ENCODE data around the gene CAMTA1. TPM values are rescaled to one million over a fixed set of nuclear protein-coding genes. Genes with fewer than 3 reads are reported as not detected.

CAMTA1 gene
- total RNA-seq, 1 donor from 2014 or later: 63.8 TPM

DNA sequence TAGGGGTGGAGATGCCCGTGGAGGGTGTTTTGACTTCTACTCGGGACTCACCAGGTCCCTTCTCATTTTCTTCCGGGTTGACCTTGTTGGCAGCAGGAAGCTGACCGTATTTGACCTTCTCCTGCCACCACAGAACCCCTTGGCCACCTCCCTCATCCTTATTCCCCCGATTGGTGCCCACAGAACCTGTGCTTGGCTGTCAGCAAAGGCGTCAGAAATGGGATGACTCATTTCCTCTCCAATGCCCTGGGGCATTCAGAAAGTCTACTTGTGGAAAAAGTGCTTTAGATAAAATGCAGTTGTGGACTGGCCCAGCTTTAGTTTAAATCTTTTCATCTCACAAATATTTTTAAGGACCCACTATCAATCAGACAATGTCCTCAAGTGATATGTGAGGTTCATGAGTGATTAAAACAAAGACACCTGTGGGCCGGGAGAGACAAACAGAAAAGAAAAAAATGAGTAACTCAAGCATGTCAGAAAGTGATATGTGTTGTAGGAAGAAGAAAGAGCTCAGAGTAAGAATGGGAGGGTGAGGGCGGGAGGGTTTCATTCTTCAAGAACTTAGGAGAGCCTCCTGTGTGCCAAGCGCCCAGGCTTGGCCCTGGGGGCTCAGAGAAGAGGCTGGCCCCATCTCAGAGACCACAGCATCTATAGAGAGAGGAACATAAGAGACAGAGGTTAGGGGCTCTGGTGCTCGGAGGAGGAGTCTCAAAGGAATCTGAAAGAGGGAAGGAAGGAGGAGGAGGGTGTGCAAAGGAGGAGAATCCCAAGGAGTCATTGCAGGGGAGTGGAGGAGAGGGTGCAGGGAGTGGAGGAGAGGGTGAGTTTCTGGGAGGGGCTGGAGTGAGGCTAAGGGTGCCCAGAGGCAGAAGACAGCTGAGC, 764.3 kb downstream of the CAMTA1 start:
- DNase-seq (ENCODE audit: low spot score): no peak
- TF ChIP-seq, protein P1, sequence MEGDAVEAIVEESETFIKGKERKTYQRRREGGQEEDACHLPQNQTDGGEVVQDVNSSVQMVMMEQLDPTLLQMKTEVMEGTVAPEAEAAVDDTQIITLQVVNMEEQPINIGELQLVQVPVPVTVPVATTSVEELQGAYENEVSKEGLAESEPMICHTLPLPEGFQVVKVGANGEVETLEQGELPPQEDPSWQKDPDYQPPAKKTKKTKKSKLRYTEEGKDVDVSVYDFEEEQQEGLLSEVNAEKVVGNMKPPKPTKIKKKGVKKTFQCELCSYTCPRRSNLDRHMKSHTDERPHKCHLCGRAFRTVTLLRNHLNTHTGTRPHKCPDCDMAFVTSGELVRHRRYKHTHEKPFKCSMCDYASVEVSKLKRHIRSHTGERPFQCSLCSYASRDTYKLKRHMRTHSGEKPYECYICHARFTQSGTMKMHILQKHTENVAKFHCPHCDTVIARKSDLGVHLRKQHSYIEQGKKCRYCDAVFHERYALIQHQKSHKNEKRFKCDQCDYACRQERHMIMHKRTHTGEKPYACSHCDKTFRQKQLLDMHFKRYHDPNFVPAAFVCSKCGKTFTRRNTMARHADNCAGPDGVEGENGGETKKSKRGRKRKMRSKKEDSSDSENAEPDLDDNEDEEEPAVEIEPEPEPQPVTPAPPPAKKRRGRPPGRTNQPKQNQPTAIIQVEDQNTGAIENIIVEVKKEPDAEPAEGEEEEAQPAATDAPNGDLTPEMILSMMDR (IDR thresholded peaks at IDR 0.05): no peak
- peaks cover 3% of the 10 kb centered on the region for H3K27me3 Mint-ChIP-seq (ENCODE audit: low read depth)
- peak overlapping the region; percentile 91 for H3K27ac Mint-ChIP-seq (ENCODE audit: unreplicated experiment)
- peaks cover 7% of the 10 kb centered on the region for H3K9me3 Mint-ChIP-seq (ENCODE audit: low read depth)
- peaks cover 1% of the 10 kb centered on the region for H3K36me3 Mint-ChIP-seq (ENCODE audit: low read depth)
- peak overlapping the region; percentile 27 for H3K4me3 Mint-ChIP-seq (ENCODE audit: unreplicated experiment)
- peaks cover 40% of the 10 kb centered on the region for H3K4me1 Mint-ChIP-seq (ENCODE audit: low read depth)

DNA sequence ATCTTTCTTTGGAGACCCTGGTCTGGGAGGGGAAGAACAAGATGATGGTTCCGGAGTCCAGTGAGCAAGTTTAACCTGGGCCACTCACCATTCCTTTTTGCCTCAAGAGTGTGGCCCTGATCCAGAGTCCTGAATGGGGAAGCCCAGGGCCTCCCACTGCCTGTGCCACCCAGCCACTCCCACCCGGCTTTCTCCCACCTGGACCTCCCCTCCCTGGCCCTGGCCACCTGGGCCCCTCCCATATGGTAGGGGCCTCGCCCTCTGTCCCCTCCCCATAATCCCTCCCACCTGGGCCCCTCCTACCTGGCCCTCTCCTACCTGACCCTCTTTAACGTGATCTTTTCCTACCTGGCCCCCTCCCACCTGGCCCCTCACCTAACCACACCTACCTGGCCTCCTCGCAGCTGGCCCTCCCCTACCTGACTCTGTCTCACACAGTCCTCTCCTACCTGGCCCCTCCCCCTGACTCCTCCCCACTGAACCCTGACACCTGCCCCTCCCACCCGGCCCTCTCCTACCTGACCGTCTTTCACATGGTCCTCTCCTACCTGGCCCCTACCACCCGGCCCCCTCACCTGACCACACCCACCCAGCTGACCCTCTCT, 765.1 kb downstream of the CAMTA1 start:
- Mint-ChIP-seq H3K4me1 (ENCODE audit: low read depth) (peaks cover 40% of the 10 kb centered on the region), H3K27me3 (ENCODE audit: low read depth) (peaks cover 3% of the 10 kb centered on the region), H3K36me3 (ENCODE audit: low read depth) (peaks cover 1% of the 10 kb centered on the region), H3K4me3 (ENCODE audit: unreplicated experiment) (no peak overlapping the region), H3K27ac (ENCODE audit: unreplicated experiment) (peak overlapping the region; percentile 91), H3K9me3 (ENCODE audit: low read depth) (peaks cover 9% of the 10 kb centered on the region)
- peak; percentile 81 for DNase-seq (ENCODE audit: low spot score)
- TF ChIP-seq, protein P1 (IDR thresholded peaks at IDR 0.05): no peak

DNA sequence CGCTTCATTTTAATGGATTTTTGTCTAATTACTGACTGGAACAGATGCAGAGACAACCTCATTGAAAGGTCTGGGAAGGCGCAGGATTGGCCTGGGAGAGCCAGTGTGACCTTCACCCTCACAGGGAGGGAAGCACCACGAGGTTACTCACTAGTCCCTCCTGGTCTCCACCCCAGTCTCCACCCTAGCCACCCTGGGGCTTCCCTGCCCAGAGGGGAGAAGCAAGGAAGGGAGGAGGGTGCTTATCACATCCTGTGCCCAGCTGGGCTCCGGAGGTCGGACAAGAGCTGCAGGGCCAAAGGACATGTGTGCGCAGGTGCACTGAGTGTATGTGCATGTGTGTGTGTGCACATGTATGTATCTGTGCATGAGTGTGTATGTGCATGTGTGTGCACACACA, 765.7 kb downstream of the CAMTA1 start:
- Mint-ChIP-seq H3K27me3 (ENCODE audit: low read depth) (peaks cover 3% of the 10 kb centered on the region), H3K36me3 (ENCODE audit: low read depth) (peaks cover 1% of the 10 kb centered on the region), H3K27ac (ENCODE audit: unreplicated experiment) (peak overlapping the region; percentile 59), H3K4me3 (ENCODE audit: unreplicated experiment) (no peak overlapping the region), H3K4me1 (ENCODE audit: low read depth) (peaks cover 40% of the 10 kb centered on the region), H3K9me3 (ENCODE audit: low read depth) (peaks cover 9% of the 10 kb centered on the region)
- TF ChIP-seq, protein P1 (IDR thresholded peaks at IDR 0.05): no peak
- DNase-seq (ENCODE audit: low spot score): peak; percentile 62

DNA sequence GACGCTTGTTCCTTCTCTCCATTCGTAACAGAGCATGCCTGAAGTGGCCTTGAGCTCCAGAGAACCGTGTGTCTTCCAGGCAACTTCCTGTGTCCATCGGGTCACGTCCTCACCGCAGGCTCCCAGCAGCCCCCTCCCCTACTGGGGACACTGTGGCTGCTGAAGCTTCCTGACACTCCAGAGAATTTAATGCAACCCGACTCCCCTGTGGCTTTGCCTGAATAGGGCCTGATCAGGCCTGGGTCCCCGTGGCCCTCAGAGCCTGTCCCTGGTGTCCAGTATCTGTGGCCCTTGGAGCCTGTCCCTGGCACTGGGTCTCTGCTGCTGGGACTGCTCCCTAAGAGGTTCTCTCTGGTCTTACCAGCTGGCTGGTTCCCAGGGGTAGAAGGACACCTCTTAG, 766.2 kb downstream of the CAMTA1 start:
- no peak overlapping the region for H3K27ac Mint-ChIP-seq (ENCODE audit: unreplicated experiment)
- TF ChIP-seq, protein P1 (IDR thresholded peaks at IDR 0.05): no peak
- DNase-seq (ENCODE audit: low spot score): peak; percentile 46
- H3K27me3 Mint-ChIP-seq (ENCODE audit: low read depth): peaks cover 3% of the 10 kb centered on the region
- peaks cover 9% of the 10 kb centered on the region for H3K9me3 Mint-ChIP-seq (ENCODE audit: low read depth)
- peaks cover 40% of the 10 kb centered on the region for H3K4me1 Mint-ChIP-seq (ENCODE audit: low read depth)
- no peak overlapping the region for H3K4me3 Mint-ChIP-seq (ENCODE audit: unreplicated experiment)
- H3K36me3 Mint-ChIP-seq (ENCODE audit: low read depth): peaks cover 1% of the 10 kb centered on the region

GRCh38 chr1:7552402-7552801, 767.1 kb downstream of the CAMTA1 start:
- H3K36me3 Mint-ChIP-seq (ENCODE audit: low read depth): peaks cover 1% of the 10 kb centered on the region
- no peak overlapping the region for H3K4me3 Mint-ChIP-seq (ENCODE audit: unreplicated experiment)
- peaks cover 3% of the 10 kb centered on the region for H3K27me3 Mint-ChIP-seq (ENCODE audit: low read depth)
- TF ChIP-seq, protein P1 (IDR thresholded peaks at IDR 0.05): no peak
- DNase-seq (ENCODE audit: low spot score): peak; percentile 75
- H3K27ac Mint-ChIP-seq (ENCODE audit: unreplicated experiment): no peak overlapping the region
- peaks cover 42% of the 10 kb centered on the region for H3K4me1 Mint-ChIP-seq (ENCODE audit: low read depth)
- peaks cover 9% of the 10 kb centered on the region for H3K9me3 Mint-ChIP-seq (ENCODE audit: low read depth)
